ENCODE results near the gene FAM13C.

The FAM13C gene

GRCh38 chr10:59362959-59363381 is 621 bp upstream of the FAM13C start:
- in situ Hi-C loops (cut with HindIII; ENCODE audit: low sequenced_read_pairs): no loop called here

GRCh38 chr10:59361663-59362143 is 646 bp downstream of the FAM13C start:
- in situ Hi-C loops (cut with HindIII; ENCODE audit: low sequenced_read_pairs): no loop called here

GRCh38 chr10:59360605-59361405 is 1.5 kb downstream of the FAM13C start:
- in situ Hi-C loops (cut with HindIII; ENCODE audit: low sequenced_read_pairs): no loop called here

GRCh38 chr10:59358576-59358975 is 3.8 kb downstream of the FAM13C start:
- in situ Hi-C loops (cut with HindIII; ENCODE audit: low sequenced_read_pairs): no loop called here

- in situ Hi-C loops (cut with HindIII; ENCODE audit: low sequenced_read_pairs): no loop called here
These were observed 7.9 kb downstream of the FAM13C start for GRCh38 chr10:59354434-59354833.

GRCh38 chr10:59350558-59350957 is 11.8 kb downstream of the FAM13C start:
- in situ Hi-C loops (cut with HindIII; ENCODE audit: low sequenced_read_pairs): no loop called here

GRCh38 chr10:59346321-59346720 is 16.0 kb downstream of the FAM13C start:
- in situ Hi-C loops (cut with HindIII; ENCODE audit: low sequenced_read_pairs): no loop called here

- in situ Hi-C loops (cut with HindIII; ENCODE audit: low sequenced_read_pairs): no loop called here
These were observed 19.6 kb downstream of the FAM13C start for GRCh38 chr10:59342723-59343122.

- in situ Hi-C loops (cut with HindIII; ENCODE audit: low sequenced_read_pairs): no loop called here
These were observed 20.3 kb downstream of the FAM13C start for GRCh38 chr10:59342000-59342399.

GRCh38 chr10:59340285-59340684 is 22.1 kb downstream of the FAM13C start:
- in situ Hi-C loops (cut with HindIII; ENCODE audit: low sequenced_read_pairs): no loop called here

- in situ Hi-C loops (cut with HindIII; ENCODE audit: low sequenced_read_pairs): no loop called here
These were observed 23.0 kb downstream of the FAM13C start for GRCh38 chr10:59339351-59339750.

GRCh38 chr10:59337201-59337652 is 25.1 kb downstream of the FAM13C start:
- in situ Hi-C loops (cut with HindIII; ENCODE audit: low sequenced_read_pairs): no loop called here

- in situ Hi-C loops (cut with HindIII; ENCODE audit: low sequenced_read_pairs): no loop called here
These were observed 25.7 kb downstream of the FAM13C start for GRCh38 chr10:59336632-59337031.

GRCh38 chr10:59335497-59335896 is 26.9 kb downstream of the FAM13C start:
- in situ Hi-C loops (cut with HindIII; ENCODE audit: low sequenced_read_pairs): no loop called here

- in situ Hi-C loops (cut with HindIII; ENCODE audit: low sequenced_read_pairs): no loop called here
These were observed 28.6 kb downstream of the FAM13C start for GRCh38 chr10:59333701-59334100.

- in situ Hi-C loops (cut with HindIII; ENCODE audit: low sequenced_read_pairs): no loop called here
These were observed 29.8 kb downstream of the FAM13C start for GRCh38 chr10:59332581-59332980.

- in situ Hi-C loops (cut with HindIII; ENCODE audit: low sequenced_read_pairs): no loop called here
These were observed 30.7 kb downstream of the FAM13C start for GRCh38 chr10:59331661-59332060.

- in situ Hi-C loops (cut with HindIII; ENCODE audit: low sequenced_read_pairs): no loop called here
These were observed 37.2 kb downstream of the FAM13C start for GRCh38 chr10:59325116-59325515.

- in situ Hi-C loops (cut with HindIII; ENCODE audit: low sequenced_read_pairs): no loop called here
These were observed 37.8 kb downstream of the FAM13C start for GRCh38 chr10:59324597-59324996.

- in situ Hi-C loops (cut with HindIII; ENCODE audit: low sequenced_read_pairs): no loop called here
These were observed 38.4 kb downstream of the FAM13C start for GRCh38 chr10:59323831-59324401.

- in situ Hi-C loops (cut with HindIII; ENCODE audit: low sequenced_read_pairs): no loop called here
These were observed 39.3 kb downstream of the FAM13C start for GRCh38 chr10:59323036-59323459.

GRCh38 chr10:59322131-59322530 is 40.2 kb downstream of the FAM13C start:
- in situ Hi-C loops (cut with HindIII; ENCODE audit: low sequenced_read_pairs): no loop called here
